ENCODE results near the gene DNAJB6.
"Not testable (repeated sequence)": the region's sequence is repeated elsewhere in the genome, so short reads cannot be mapped to it uniquely, and the experiment has no call there.

Gene DNAJB6

GRCh38 chr7:157442993-157443831 is 106.4 kb downstream of the DNAJB6 start:
- DNase-seq (ENCODE audit: low read depth) = no peak

GRCh38 chr7:157444011-157444842 is 107.4 kb downstream of the DNAJB6 start:
- no peak for DNase-seq (ENCODE audit: low read depth)

GRCh38 chr7:157444843-157445135 is 108.0 kb downstream of the DNAJB6 start:
- no peak for DNase-seq (ENCODE audit: low read depth)

GRCh38 chr7:157445246-157445955 is 108.6 kb downstream of the DNAJB6 start:
- DNase-seq (ENCODE audit: low read depth) = no peak

- DNase-seq (ENCODE audit: low read depth) = no peak
Observed at GRCh38 chr7:157445956-157446295, 109.1 kb downstream of the DNAJB6 start.

DNA sequence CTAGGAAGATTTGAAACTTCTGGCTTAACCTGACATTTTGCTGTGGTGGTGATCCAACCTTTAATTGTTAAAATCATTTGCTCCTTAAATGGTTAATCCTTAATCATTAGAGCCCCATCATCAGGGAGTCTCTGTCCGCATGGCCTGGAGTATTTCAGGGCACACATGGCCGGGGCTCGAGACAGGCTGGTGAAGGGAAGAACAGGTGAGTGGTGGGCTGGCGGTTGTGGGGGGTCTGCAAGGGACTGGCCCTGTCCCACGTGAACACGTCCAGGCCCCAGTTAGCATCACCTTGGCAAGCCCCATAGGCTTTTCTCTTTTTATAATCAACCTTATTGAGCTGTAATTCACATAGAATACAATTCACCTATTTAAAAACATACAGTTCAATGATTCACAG is 109.5 kb downstream of the DNAJB6 start:
- DNase-seq (ENCODE audit: low read depth) = no peak

DNA sequence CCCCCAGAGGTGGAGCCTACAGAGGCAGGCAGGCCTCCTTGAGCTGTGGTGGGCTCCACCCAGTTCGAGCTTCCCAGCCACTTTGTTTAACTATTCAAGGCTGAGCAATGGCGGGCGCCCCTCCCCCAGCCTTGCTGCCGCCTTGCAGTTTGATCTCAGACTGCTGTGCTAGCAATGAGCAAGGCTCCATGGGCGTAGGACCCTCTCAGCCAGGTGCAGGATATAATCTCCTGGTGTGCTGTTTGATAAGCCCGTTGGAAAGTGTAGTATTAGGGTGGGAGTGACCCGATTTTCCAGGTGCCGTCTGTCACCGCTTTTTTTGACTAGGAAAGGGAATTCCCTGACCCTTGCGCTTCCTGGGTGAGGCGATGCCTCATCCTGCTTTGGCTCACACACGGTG is 117.2 kb downstream of the DNAJB6 start:
- DNase-seq (ENCODE audit: low read depth) = not testable (repeated sequence)

- no peak for DNase-seq (ENCODE audit: low read depth)
Observed at GRCh38 chr7:157457355-157458253, 120.8 kb downstream of the DNAJB6 start.

DNA sequence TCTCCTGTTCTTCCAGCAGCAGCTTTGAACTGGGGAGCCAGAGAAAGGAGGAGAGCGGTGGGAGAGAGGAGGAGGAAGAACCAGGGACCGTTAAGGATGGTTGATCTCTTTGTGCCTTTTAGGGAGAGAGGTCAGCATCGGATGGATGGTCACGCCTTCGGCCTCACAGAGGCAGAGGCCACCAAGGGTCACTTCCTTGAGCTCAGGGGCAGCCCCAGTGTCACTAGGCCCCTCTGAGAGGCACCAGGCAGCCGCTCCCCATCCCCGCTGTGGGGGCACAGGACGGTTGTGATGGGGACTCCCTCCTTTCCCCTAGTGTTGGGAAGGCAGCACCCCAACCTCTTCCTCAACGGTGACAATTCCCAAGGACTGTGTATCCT is 121.4 kb downstream of the DNAJB6 start:
- DNase-seq (ENCODE audit: low read depth) = no peak

DNA sequence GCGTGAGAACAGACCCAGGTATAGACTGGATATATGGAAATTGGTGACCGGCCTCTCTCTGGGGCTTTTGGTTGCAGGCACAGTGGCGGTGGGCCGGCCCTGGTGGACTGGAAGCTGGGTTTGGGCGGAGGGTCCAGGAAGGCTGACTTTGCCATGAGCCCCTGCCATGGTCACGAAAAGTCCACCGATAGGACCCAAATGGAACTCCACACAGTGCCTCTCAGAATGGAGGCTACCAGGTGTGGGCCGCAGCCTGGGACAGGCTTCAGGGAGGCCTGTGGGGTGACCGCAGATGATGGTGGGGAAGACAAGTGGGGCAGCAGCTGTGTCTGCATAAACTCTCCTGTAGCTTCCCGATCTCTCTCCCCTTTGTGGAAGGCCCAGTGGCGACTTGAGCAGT is 123.2 kb downstream of the DNAJB6 start:
- DNase-seq (ENCODE audit: low read depth) = no peak

GRCh38 chr7:157460721-157461120 is 123.9 kb downstream of the DNAJB6 start:
- no peak for DNase-seq (ENCODE audit: low read depth)

GRCh38 chr7:157461573-157462418 is 125.0 kb downstream of the DNAJB6 start:
- DNase-seq (ENCODE audit: low read depth) = no peak

GRCh38 chr7:157462419-157462771 is 125.6 kb downstream of the DNAJB6 start:
- no peak for DNase-seq (ENCODE audit: low read depth)

DNA sequence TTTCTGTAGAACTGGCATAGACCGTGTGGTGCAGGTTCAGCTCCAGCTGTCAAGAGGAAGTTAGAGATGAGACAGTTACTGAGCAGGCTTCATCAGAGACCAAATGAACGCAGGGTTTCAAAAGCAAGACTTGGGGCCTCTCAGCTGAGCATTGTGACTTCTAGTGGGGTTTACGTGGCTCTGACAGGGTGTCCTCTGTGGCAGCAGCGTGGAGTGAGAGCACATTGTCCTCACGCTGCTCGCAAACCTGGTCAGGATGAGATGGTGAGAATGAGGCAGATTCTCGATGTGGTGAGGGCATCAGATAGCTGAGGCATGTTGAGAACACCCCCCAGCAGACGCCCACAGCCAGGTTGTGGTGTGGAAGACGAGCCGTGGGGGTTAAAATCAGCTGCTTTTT is 126.0 kb downstream of the DNAJB6 start:
- no peak for DNase-seq (ENCODE audit: low read depth)

DNA sequence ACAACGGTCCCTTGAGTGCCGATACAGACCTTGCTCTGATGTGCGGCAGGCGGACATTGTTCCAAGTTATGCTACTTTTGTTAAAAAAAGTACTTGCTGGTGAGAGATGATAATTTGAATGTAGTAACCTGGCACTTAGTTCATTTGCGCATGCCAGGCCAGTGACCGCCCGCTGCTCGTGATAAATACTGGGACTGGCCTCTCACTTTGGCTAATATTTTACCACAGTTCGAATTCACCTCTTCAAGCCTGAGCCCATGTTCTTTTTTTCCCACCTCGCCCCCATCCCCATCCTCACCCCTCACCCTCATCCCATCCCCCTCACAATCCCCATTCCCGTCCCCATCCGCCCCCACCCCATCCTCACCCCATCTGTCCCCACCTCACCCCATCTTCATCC is 126.4 kb downstream of the DNAJB6 start:
- DNase-seq (ENCODE audit: low read depth) = no peak

DNA sequence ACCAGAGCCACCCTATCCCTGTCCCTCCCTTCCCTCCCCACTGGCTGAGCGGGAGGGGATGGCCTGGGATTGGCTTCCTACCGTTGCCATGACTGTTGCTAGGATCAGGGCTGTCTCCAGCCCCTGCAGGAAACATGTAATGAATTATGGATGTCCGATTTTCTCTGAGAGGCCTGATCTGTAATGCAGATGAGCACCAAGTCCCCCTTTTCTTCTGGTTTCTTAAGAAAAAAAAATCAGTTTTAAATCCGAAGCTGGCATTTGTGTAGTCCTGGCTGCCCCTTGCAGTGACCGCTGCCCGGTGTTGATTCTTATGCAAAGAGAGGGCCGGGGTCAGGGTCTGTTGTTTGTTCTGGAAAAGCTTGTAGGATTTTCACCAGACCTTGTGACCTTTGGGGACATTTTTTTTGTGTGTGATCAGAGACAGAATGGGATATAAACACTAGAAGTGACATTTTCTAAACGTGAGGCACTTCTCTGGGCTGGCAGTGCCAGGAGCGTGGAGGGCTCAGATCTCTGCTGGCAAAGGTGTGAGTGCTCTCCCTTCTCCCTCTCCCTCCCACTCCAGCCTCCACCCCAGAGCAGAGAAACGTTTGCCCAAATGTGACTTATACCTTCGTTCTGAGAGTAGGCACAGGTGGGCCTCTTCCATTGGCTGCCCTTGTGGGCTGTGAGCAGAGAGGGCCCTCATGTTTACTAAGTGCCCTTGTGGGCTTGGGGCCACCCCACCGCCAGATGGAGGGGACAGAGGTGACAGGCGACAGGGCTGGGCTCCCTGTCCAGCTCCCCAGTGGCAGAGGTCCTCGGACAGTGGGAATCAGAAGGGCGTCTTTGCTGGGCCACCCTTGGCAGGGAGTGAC is 127.5 kb downstream of the DNAJB6 start:
- DNase-seq (ENCODE audit: low read depth) = no peak

DNA sequence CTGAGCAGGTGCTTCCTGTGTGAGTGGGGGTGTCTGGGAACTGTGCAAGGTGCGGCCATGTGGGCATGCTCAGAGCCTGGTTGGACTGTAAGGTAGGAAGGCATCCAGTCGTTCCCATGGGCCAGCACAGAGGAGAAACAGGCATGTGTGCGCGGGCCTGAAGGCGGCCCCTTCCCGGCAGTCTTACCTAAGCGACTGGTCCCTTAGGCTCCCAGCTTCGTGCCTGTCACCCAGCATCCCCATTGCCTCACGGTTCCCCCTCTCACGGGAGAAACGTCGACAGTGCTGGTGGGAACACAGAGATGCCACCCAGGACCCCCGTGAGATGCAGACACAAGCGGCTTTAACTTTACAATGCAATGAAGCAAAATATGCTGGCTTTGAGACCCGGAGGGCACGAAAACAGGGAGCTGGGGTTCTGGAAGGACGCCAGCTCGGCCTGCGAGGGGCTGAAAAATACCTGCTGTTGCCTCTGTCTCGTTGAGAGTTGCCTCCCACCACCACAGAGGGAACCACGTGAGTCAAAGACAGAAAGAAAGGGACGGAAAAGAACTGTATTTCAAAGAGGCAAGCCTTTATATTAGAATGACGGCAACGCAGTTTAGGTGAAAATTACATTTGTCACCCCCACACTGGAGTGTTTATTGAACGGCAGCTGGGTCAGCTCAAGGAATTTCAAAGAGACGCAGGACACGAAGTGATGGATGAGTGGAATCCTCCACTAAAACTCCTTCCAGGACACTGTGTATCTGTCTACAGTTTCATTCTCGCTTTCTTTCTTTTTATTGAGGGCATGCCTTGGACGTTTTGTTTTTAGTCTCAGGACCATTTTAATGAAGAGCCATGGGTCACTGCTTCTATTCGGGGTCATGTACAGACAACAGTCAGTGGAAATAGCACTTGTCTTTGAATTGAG is 128.4 kb downstream of the DNAJB6 start:
- DNase-seq (ENCODE audit: low read depth) = no peak

DNA sequence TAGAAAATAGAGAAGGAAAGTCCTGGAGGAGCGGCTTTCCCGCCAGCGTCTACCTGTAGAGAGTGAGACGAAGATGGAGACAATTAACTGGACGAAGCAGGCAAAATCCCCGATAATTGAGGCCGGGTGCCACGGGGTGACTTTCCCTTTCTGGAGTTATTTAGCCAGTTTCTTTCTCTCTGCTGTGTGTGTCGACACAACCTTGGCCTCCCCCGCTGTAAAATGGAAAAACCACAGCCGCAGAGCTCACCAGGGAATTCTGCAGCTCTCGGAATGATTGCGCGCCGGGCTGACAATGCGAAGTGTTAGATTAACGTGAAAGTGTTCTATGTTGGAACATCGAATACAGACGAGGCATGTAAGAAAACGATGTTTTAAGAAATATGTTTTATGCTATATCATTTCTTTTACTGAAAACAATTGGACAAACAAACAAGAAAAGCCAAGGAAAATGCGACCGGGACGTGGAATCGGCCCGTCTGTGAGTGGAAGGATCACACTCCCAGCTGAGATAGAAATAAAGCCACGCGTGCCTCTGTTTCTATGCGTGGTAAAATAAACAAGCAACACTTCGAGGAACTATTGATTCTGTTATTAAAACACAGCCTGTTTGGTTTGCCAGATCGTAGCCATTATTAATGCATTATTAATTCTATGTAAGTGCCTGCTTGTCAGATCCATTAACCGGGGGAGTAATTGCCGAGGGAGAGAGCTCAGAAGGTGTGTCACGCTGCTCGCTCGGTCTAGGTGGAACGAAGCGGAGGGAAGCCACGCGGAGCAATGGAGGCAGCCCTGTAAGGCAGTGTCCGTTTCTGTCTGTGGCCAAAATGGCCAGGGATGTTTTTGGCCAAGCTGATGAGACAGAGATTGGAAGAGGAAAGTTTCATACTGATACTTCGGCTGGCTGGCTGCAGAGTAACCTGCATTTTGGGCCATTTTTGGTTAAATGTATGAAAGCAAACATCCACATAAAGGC is 129.4 kb downstream of the DNAJB6 start:
- no peak for DNase-seq (ENCODE audit: low read depth)

Data from stimulated activated CD8-positive, alpha-beta memory T cell treated with anti-CD3 and anti-CD28 coated beads, Interleukin-12 subunit alpha, Interleukin-12 subunit beta, amount 100 ng/mL, for 1 hour (primary cell).